Upper lobe of left lung (tissue), 6 donors: Measurements from ENCODE around the gene DHX8. TPM values are rescaled to one million over a fixed set of nuclear protein-coding genes. Genes with fewer than 3 reads are reported as not detected.
"Not testable (repeated sequence)": the region's sequence is repeated elsewhere in the genome, so short reads cannot be mapped to it uniquely, and the experiment has no call there.

Experiments
- ATAC-seq, 2 donors: fragments of 200-7000 bp; cut with Tn5 transposase; one replicate each; pipeline ENCODE4 v1.9.1; 2022; ENCODE audit warnings: mild to moderate bottlenecking in 2 of 2, moderate library complexity in 2 of 2; ENCODE audit not compliant: low FRiP score in 2 of 2
- DNase-seq, 2 donors: peaks; one replicate each; pipeline ENCODE4 v3.0.0-alpha.2; 2019 to 2020
- H3K27ac ChIP-seq, 4 donors: fragments of 200-600 bp; sonication (generic); one replicate each; pipeline ENCODE4 v1.5.1; 2016 to 2019
- H3K27me3 ChIP-seq, 4 donors: fragments of 200-600 bp; sonication (generic); one replicate each; pipeline ENCODE4 v1.5.1; 2017 to 2019
- H3K36me3 ChIP-seq, 4 donors: fragments of 200-600 bp; sonication (generic); one replicate each; pipeline ENCODE4 v1.5.1; 2016 to 2019
- H3K4me1 ChIP-seq, 4 donors: fragments of 200-600 bp; sonication (generic); one replicate each; pipeline ENCODE4 v1.5.1; 2018 to 2019
- H3K4me3 ChIP-seq, 4 donors: fragments of 200-600 bp; sonication (generic); one replicate each; pipeline ENCODE4 v1.5.1; 2017 to 2019; ENCODE audit warnings: mild to moderate bottlenecking in 2 of 4, moderate library complexity in 1 of 4
- H3K9me3 ChIP-seq, 4 donors: fragments of 200-600 bp; sonication (generic); one replicate each; pipeline ENCODE4 v1.5.1; 2018 to 2019
- EP300 ChIP-seq, 4 donors: sonication (generic); formaldehyde crosslinking; IDR thresholded peaks; one replicate each; pipeline ENCODE4 v1.5.1; 2017; ENCODE audit warnings: antibody characterized with exemption in 4 of 4, control low read depth in 2 of 4
- POLR2A ChIP-seq, 4 donors: fragments of 450-650 bp; IDR thresholded peaks; one replicate each; pipeline ENCODE4 v1.5.1; 2016 to 2017; ENCODE audit warnings: antibody characterized with exemption in 4 of 4, mild to moderate bottlenecking in 2 of 4
- POLR2AphosphoS5 ChIP-seq, 2 donors: sonication (generic); formaldehyde crosslinking; IDR thresholded peaks; one replicate each; pipeline ENCODE4 v1.5.1; 2017; ENCODE audit warnings: antibody characterized with exemption in 2 of 2
- WGBS, 2 donors: methylation state at CpG; one replicate each; pipeline ENCODE4 v1.1.5; 2017 to 2018; 5-methylcytosine and 5-hydroxymethylcytosine counted together
- total RNA-seq, 6 donors: library from RNA; depleted of rRNA in 4 of 6; stranded (reverse); fragments of >200 nt in 4 of 6; gene quantifications; one replicate each; pipeline versions ENCODE4 v1.1.0 to v1.2.1, GENCODE V29; 2016 to 2021
- TF ChIP-seq, protein P1 (sequence below), 6 experiments: fragments of 450-650 bp in 4 of 6; fragments of 200-600 bp in 2 of 6; sonication (generic) in 2 of 6; IDR thresholded peaks; one replicate each; pipeline ENCODE4 v1.5.1; 2016 to 2019; ENCODE audit warnings: antibody characterized with exemption in 6 of 6
- donor health status: DM: no; HTN: no; CAD: no; lungs with moderate emphysema.
- donor health status: DM: no; HTN: yes; CAD: no; lungs with severe emphysema.

The DHX8 gene
- total RNA-seq, 6 donors from 2014 or later, result 23.1 to 54.0 (median 41.3) TPM

DNA sequence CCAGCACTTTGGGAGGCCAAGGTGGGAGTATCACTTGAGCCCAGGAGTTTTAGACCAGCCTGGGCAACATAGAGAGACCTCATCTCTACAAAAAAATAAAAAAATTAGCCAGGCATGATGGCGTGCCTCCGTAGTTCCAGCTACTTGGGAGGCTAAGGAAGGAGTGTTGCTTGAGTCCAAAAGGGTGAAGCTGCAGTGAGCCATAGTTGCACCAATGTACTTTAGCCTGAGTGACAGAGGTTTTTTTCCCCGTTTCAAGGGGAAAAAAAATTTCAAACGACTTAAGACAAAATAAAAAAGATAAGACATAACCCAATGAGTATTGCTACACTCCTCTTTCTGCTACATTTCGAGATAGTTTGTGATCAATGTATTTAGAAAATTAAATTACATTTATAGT lies 6.8 kb downstream of the DHX8 start:
- WGBS, 2 donors, result 81 to 88% methylated on average over 5 of the region's 5 CpGs
- Histone ChIP-seq H3K4me3 (no peak overlapping the region), H3K27ac (no peak overlapping the region), H3K9me3 (no peaks in the 10 kb centered on the region), H3K36me3 (peaks cover 39 to 60% (median 57%) of the 10 kb centered on the region in 4 donors), H3K4me1 (peaks cover 3 to 11% (median 9%) of the 10 kb centered on the region in 4 donors), H3K27me3 (no peaks in the 10 kb centered on the region)
- DNase-seq (no peak), ATAC-seq (no peak)
- TF ChIP-seq, protein P1, sequence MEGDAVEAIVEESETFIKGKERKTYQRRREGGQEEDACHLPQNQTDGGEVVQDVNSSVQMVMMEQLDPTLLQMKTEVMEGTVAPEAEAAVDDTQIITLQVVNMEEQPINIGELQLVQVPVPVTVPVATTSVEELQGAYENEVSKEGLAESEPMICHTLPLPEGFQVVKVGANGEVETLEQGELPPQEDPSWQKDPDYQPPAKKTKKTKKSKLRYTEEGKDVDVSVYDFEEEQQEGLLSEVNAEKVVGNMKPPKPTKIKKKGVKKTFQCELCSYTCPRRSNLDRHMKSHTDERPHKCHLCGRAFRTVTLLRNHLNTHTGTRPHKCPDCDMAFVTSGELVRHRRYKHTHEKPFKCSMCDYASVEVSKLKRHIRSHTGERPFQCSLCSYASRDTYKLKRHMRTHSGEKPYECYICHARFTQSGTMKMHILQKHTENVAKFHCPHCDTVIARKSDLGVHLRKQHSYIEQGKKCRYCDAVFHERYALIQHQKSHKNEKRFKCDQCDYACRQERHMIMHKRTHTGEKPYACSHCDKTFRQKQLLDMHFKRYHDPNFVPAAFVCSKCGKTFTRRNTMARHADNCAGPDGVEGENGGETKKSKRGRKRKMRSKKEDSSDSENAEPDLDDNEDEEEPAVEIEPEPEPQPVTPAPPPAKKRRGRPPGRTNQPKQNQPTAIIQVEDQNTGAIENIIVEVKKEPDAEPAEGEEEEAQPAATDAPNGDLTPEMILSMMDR (IDR thresholded peaks at IDR 0.05), result no peak
- no peak for TF ChIP-seq POLR2AphosphoS5 (IDR thresholded peaks at IDR 0.05)
- TF ChIP-seq EP300 (IDR thresholded peaks at IDR 0.05), result no peak
- no peak for TF ChIP-seq POLR2A (IDR thresholded peaks at IDR 0.05)

DNA sequence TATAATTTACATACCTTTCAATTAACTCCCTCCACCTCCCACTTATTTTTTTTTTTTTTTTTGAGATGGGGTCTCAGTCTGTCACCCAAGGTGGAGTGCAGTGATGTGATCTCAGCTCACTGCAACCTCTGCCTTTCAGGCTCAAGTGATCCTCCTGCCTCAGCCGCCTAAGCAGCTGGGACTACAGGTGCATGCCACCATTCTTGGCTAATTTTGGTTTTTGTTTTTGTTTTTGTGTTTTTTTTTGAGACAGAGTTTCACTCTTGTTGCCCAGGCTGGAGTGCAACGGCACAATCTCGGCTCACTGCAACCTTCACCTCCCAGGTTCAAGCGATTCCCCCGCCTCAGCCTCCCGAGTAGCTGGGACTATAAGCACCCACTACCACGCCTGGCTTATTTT lies 25.7 kb downstream of the DHX8 start:
- not testable (repeated sequence) for H3K9me3 ChIP-seq, H3K4me3 ChIP-seq, ATAC-seq, DNase-seq, H3K27ac ChIP-seq, H3K27me3 ChIP-seq, H3K4me1 ChIP-seq
- peaks cover 37 to 97% (median 83%) of the 10 kb centered on the region in 4 donors for H3K36me3 ChIP-seq
- 94 to 95% methylated on average over 7 of the region's 7 CpGs for WGBS, 2 donors

DNA sequence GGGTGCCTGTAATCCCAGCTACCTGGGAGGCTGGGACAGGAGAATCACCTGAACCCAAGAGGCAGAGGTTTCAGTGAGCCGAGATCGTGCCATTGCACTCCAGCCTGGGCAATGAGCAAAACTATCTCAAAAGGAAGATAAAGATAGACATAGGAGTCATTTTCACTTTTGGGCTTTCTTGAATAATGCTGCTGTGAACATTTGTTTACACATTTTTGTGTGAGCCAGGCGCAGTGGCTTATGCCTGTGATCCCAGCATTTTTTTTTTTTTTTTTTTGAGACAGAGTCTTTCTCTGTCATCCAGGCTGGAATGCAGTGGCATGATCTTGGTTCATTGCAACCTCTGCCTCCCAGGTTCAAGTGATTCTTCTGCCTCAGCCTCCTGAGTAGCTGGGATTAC lies 27.4 kb downstream of the DHX8 start:
- not testable (repeated sequence) for H3K9me3 ChIP-seq, H3K4me3 ChIP-seq, H3K27ac ChIP-seq, DNase-seq, H3K4me1 ChIP-seq, H3K27me3 ChIP-seq, ATAC-seq
- WGBS, 2 donors, result 91% methylated on average over 3 of the region's 3 CpGs
- peaks cover 34 to 97% (median 75%) of the 10 kb centered on the region in 4 donors for H3K36me3 ChIP-seq

DNA sequence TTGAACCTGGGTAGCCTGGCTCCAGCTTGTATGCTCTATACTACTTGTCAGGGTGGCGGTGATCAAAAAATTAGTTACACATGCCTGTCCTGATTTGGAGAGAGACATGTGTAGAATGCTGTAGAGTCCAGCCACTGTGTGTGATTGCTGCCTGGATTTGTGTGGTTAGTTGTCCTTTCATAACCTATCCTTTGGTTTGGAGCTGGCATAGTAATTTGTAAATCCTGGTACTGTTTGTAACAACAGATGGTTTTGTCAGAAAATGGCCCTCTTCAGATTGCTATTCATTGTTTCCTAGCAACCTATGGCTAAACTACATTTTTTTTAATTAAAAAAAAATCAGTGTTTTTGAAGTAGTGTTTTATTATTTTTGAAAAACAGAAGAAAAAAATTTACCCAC lies 31.9 kb downstream of the DHX8 start:
- no peaks in the 10 kb centered on the region for H3K27me3 ChIP-seq
- peaks cover 25 to 97% (median 76%) of the 10 kb centered on the region in 4 donors for H3K36me3 ChIP-seq
- WGBS, 2 donors, result 92 to 100% methylated on average over 1 of the region's 1 CpG
- DNase-seq (no peak), ATAC-seq (no peak)
- TF ChIP-seq EP300 (IDR thresholded peaks at IDR 0.05) (no peak), POLR2A (IDR thresholded peaks at IDR 0.05) (no peak), POLR2AphosphoS5 (IDR thresholded peaks at IDR 0.05) (no peak)
- TF ChIP-seq, protein P1 (IDR thresholded peaks at IDR 0.05), result no peak
- no peak overlapping the region for H3K27ac ChIP-seq
- no peaks in the 10 kb centered on the region for H3K4me1 ChIP-seq
- no peaks in the 10 kb centered on the region for H3K9me3 ChIP-seq
- H3K4me3 ChIP-seq, result no peak overlapping the region

DNA sequence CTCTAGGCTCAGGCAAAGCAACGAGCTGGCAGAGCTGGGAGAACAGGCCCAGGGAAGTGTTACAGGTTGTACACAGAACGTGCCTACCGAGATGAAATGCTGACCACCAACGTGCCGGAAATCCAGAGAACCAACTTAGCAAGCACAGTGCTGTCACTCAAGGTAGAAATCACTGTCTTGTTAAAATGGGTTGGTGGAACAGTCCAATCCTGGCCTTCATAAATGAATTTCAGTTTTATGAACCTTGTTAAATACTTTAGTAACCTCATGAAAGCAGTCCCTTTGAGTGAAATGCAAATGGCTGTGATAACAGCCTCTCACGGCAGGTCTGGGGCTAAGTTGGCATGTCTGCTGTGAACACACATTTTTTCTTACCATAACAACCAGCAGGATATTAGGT lies 33.4 kb downstream of the DHX8 start:
- H3K27ac ChIP-seq, result no peak overlapping the region
- TF ChIP-seq EP300 (IDR thresholded peaks at IDR 0.05), result no peak
- no peak for TF ChIP-seq POLR2AphosphoS5 (IDR thresholded peaks at IDR 0.05)
- peaks cover 31 to 100% (median 80%) of the 10 kb centered on the region in 4 donors for H3K36me3 ChIP-seq
- no peaks in the 10 kb centered on the region for H3K4me1 ChIP-seq
- no peak for DNase-seq
- no peak for ATAC-seq
- 79 to 88% methylated on average over 6 of the region's 6 CpGs for WGBS, 2 donors
- no peaks in the 10 kb centered on the region for H3K9me3 ChIP-seq
- H3K27me3 ChIP-seq, result no peaks in the 10 kb centered on the region
- no peak overlapping the region for H3K4me3 ChIP-seq

DNA sequence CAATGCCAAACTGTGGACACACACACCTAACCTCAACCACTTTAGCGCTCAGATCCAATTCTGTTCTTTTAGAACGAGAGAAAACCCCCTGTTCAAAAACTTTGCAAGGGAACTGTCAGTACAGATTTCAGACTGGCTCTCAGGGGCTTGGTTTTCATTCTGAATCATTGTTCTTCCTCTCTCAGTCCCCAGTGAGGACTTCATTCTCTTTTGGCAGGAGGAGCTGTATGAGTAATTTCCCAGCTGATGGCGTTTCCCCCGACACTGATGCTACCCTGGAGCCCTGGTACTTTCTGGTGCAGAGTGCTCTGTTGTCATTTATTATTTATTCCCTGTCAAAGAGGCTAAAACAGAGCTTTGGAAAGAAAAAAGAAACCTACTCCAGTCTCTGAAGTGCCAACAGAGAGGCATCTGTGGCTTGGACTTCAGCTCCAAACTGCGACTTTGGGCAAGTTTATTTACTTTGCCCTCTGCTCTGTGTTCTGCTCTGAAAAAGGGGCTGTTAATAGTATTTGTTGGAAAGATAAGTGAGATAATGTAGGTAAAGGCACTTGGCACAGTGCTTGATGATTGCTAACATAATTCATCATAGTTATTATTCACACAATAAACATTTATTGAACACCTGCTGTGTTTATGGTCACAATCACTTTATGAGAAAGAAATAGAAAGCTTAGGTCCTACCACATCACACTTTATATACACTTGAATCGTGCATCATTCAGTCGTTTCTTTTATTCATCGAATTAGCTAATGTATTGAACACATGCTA lies 34.0 kb downstream of the DHX8 start:
- DNase-seq, result no peak
- Histone ChIP-seq H3K27me3 (no peaks in the 10 kb centered on the region), H3K4me3 (no peak overlapping the region), H3K36me3 (peaks cover 33 to 100% (median 80%) of the 10 kb centered on the region in 4 donors), H3K9me3 (no peaks in the 10 kb centered on the region), H3K27ac (no peak overlapping the region), H3K4me1 (no peaks in the 10 kb centered on the region)
- whole genome bisulfite sequencing, 2 donors, result 80 to 82% methylated on average over 8 of the region's 8 CpGs
- TF ChIP-seq, protein P1 (IDR thresholded peaks at IDR 0.05), result no peak
- TF ChIP-seq POLR2AphosphoS5 (IDR thresholded peaks at IDR 0.05) (no peak), POLR2A (IDR thresholded peaks at IDR 0.05) (no peak), EP300 (IDR thresholded peaks at IDR 0.05) (no peak)
- ATAC-seq, result peak in 1 of 2 donors; percentile 63
